Right cardiac atrium (tissue), 5 donors: Measurements from ENCODE around the gene KBTBD6. TPM values are rescaled to one million over a fixed set of nuclear protein-coding genes. Genes with fewer than 3 reads are reported as not detected.
"Not testable (repeated sequence)": the region's sequence is repeated elsewhere in the genome, so short reads cannot be mapped to it uniquely, and the experiment has no call there.

Experiments
- ATAC-seq, 2 donors: fragments of 200-7000 bp; cut with Tn5 transposase; one replicate each; pipeline versions ENCODE4 v1.8.0 to v1.9.1; 2020; ENCODE audit warnings: moderate library complexity in 2 of 2, mild to moderate bottlenecking in 1 of 2
- DNase-seq, 3 donors: peaks; one replicate each; pipeline ENCODE4 v3.0.0-alpha.2; 2020
- H3K27ac ChIP-seq: one replicate; pipeline ENCODE4 v1.5.1; 2013; ENCODE audit warnings: mild to moderate bottlenecking, low read length, control low read depth, moderate library complexity
- H3K27me3 ChIP-seq: one replicate; pipeline ENCODE4 v1.6.1; 2013; ENCODE audit not compliant: control insufficient read depth, insufficient read depth
- H3K4me1 ChIP-seq: one replicate; pipeline ENCODE4 v1.6.1; 2013; ENCODE audit warnings: low read length; ENCODE audit not compliant: control insufficient read depth, insufficient read depth
- H3K4me3 ChIP-seq: one replicate; pipeline ENCODE4 v1.5.1; 2013; ENCODE audit warnings: low read length, control low read depth
- H3K9me3 ChIP-seq: one replicate; pipeline ENCODE4 v1.6.1; 2013; ENCODE audit warnings: low read length; ENCODE audit not compliant: control insufficient read depth
- WGBS: extraction: QIAGEN DNeasy Blood & Tissue Kit; methylation state at CpG from one replicate; pipeline ENCODE4 v1.1.7; 2013; 5-methylcytosine and 5-hydroxymethylcytosine counted together
- intact Hi-C, 4 donors: fragments of 100-400 bp; cut with DNase I; formaldehyde crosslinking; loops; one replicate each; pipeline versions ENCODE4 v1.11.0 to v1.14.0; 2022 to 2023
- long read RNA-seq, 4 donors: library from polyadenylated mRNA; unstranded; transcript quantifications; one replicate each; pipeline ENCODE4 v2.0.0, GENCODE V29; 2020 to 2021
- polyA plus RNA-seq: library from polyadenylated mRNA; stranded (reverse); fragments of 200-250 nt; gene quantifications from one replicate; pipeline ENCODE4 v1.2.3, GENCODE V29; 2013
- total RNA-seq, 4 donors: library from RNA; stranded (reverse); fragmentation: NEBNext Ultra II Directional; extraction: Animal tissue kit (Norgen Biotek cat#: 25700); gene quantifications; one replicate each; pipeline ENCODE4 v1.2.1, GENCODE V29; 2021
- donor health status: healthy with polysubstance abuse.
- donor health status: DM: no; HTN: yes; CAD: no.
- donor health status: DM: no; HTN: no; CAD: no.
- donor health status: DM: no; HTN: yes; CAD: no; lungs with severe emphysema.
- donor health status: DM: yes; HTN: yes; CAD: no.

KBTBD6 gene, protein sequence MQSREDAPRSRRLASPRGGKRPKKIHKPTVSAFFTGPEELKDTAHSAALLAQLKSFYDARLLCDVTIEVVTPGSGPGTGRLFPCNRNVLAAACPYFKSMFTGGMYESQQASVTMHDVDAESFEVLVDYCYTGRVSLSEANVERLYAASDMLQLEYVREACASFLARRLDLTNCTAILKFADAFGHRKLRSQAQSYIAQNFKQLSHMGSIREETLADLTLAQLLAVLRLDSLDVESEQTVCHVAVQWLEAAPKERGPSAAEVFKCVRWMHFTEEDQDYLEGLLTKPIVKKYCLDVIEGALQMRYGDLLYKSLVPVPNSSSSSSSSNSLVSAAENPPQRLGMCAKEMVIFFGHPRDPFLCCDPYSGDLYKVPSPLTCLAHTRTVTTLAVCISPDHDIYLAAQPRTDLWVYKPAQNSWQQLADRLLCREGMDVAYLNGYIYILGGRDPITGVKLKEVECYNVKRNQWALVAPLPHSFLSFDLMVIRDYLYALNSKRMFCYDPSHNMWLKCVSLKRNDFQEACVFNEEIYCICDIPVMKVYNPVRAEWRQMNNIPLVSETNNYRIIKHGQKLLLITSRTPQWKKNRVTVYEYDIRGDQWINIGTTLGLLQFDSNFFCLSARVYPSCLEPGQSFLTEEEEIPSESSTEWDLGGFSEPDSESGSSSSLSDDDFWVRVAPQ
- total RNA-seq: 10 to 100 TPM in 3 of 4 donors, 1 to 10 TPM in 1; 8.7 to 15.7 (median 14.2) TPM
- 6.6 TPM for polyA plus RNA-seq
- long read RNA-seq, donor 1, full-length matches to known transcripts: 56 of 56 reads
- long read RNA-seq, donor 1, partial matches to known transcripts: 0 of 56 reads
- long read RNA-seq, donor 1, other reads (novel, unspliced or antisense): 0 of 56 reads
- long read RNA-seq, donor 2, full-length matches to known transcripts: 15 of 15 reads
- long read RNA-seq, donor 2, partial matches to known transcripts: 0 of 15 reads
- long read RNA-seq, donor 2, other reads (novel, unspliced or antisense): 0 of 15 reads
- long read RNA-seq, donor 3, full-length matches to known transcripts: 57 of 57 reads
- long read RNA-seq, donor 3, partial matches to known transcripts: 0 of 57 reads
- long read RNA-seq, donor 3, other reads (novel, unspliced or antisense): 0 of 57 reads
- long read RNA-seq, donor 4, full-length matches to known transcripts: 23 of 23 reads
- long read RNA-seq, donor 4, partial matches to known transcripts: 0 of 23 reads
- long read RNA-seq, donor 4, other reads (novel, unspliced or antisense): 0 of 23 reads

DNA sequence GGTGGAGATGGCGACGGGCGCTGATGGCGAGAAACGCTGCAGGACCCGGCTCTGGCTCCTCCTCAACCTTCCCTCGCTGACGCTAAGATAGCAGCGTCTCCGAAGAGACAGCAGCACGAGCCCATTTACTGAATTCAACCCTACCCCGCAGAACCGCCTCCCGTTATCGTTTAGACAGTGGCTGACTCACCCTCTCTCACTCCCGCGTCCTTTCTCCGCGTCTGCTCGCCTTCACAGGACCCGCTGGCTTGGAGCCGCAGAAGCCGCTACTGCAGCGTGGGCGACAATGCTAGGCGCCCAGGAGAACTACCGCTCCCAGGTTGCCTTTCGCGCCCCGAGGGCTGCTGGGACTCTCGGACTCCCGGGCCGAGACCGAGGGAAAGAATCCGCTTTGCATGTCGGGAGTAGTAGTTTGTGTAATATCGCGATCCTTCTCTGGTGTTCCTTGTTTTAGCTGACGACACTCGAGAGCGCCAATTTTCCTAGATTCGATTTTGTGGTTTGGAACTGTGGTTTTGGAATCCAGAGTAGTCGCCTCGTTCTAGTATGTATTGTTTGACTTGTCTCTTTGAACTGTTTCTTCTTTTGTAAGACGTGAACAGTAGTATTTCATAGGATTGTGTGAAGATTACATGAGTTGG, at the start of gene KBTBD6:
TSS of gene KBTBD6 (minus strand) at position 291 of the 641 bp plus-strand sequence. CDS start 291 bp downstream, outside the sequence.
- Histone ChIP-seq H3K27ac (peak within 1 kb of the TSS; percentile 85), H3K9me3 (no peaks in the 10 kb centered on the region), H3K4me3 (peak within 1 kb of the TSS; percentile 67), H3K27me3 (no peaks in the 10 kb centered on the region), H3K4me1 (peaks cover 9% of the 10 kb centered on the region)
- DNase-seq: peak; percentile 97 to 98 (median 98)
- ATAC-seq: peak; percentile 99
- intact Hi-C loops: loop anchor here (5.0 to 10.0 kb wide), 2 partner anchors 60 to 62 kb away; partner anchors contain the start of gene KBTBD7 (in 4 of the 4)
- WGBS: under 1% methylated on average over 45 of the region's 45 CpGs

- intact Hi-C loops: no loop called here
- Histone ChIP-seq H3K4me1 (no peaks in the 10 kb centered on the region), H3K9me3 (no peaks in the 10 kb centered on the region), H3K27me3 (no peaks in the 10 kb centered on the region), H3K27ac (no peak overlapping the region), H3K4me3 (no peak overlapping the region)
- DNase-seq: no peak
- ATAC-seq: no peak
Measured at GRCh38 chr13:41182231-41182630, 49.6 kb upstream of the KBTBD6 start.

DNA sequence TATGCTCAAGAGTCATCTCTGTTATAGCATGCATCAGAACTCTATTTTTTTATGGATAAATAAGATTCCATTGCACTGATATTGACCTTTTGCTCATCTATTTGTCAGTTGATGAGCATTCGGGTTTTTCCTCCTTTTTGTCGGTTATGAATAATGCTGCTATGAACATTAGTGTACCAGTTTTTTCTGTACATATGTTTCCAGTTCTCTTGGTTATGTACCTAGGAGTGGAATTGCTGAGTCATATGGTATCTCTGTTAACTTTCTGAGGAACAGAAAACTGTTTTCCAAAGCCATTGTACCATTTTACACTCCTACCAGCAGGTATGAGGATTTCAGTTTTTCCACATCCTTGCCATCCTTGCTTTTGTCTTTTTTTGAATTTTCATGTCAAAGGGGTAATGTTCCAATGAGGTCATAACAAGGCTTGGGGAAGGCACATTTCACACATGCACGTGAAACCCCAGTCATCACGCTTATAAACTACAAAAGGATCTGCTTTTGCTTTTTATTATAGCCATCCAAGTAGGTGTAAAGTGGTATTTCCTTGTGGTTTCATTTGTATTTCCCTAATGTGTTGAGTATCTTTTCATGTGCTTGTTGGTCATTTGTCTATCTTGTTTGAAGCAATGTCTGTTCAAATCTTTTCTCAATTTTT, 47.1 kb upstream of the KBTBD6 start:
- DNase-seq (no peak), ATAC-seq (no peak)
- 85% methylated on average over 4 of the region's 4 CpGs for WGBS
- Histone ChIP-seq H3K4me1 (no peaks in the 10 kb centered on the region), H3K9me3 (no peaks in the 10 kb centered on the region), H3K4me3 (no peak overlapping the region), H3K27me3 (no peaks in the 10 kb centered on the region), H3K27ac (no peak overlapping the region)
- intact Hi-C loops: no loop called here

- ATAC-seq (no peak), DNase-seq (no peak)
- WGBS: 72% methylated on average over 7 of the region's 7 CpGs
- intact Hi-C loops: no loop called here
- Histone ChIP-seq H3K27ac (no peak overlapping the region), H3K27me3 (no peaks in the 10 kb centered on the region), H3K4me3 (no peak overlapping the region), H3K4me1 (no peaks in the 10 kb centered on the region), H3K9me3 (no peaks in the 10 kb centered on the region)
Measured at GRCh38 chr13:41178040-41178439, 45.4 kb upstream of the KBTBD6 start.

- Histone ChIP-seq H3K27me3 (no peaks in the 10 kb centered on the region), H3K4me1 (no peaks in the 10 kb centered on the region), H3K9me3 (no peaks in the 10 kb centered on the region), H3K4me3 (no peak overlapping the region), H3K27ac (no peak overlapping the region)
- intact Hi-C loops: no loop called here
- WGBS: 29% methylated on average over 2 of the region's 2 CpGs
- DNase-seq (no peak), ATAC-seq (no peak)
Measured at GRCh38 chr13:41177616-41178015, 45.0 kb upstream of the KBTBD6 start.

DNA sequence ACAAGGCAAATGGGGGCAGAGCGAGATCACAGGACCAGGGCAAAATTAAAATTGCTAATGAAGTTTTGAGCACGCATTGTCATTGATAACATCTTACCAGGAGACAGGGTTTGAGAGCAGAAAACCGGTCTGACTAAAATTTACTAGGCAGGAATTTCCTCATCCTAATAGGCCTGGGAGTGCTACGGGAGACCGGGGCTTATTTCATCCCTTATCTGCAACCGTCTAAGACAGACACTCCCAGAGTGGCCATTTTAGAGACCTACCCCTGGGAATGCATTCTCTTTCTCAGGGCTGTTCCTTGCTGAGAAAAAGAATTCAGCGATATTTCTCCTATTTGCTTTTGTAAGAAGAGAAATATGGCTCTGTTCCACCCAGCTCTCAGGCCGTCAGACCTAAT, 43.0 kb upstream of the KBTBD6 start:
- intact Hi-C loops, H3K9me3 ChIP-seq, H3K4me3 ChIP-seq, H3K27me3 ChIP-seq, ATAC-seq, DNase-seq, H3K27ac ChIP-seq, H3K4me1 ChIP-seq: not testable (repeated sequence)
- 91% methylated on average over 8 of the region's 8 CpGs for WGBS

DNA sequence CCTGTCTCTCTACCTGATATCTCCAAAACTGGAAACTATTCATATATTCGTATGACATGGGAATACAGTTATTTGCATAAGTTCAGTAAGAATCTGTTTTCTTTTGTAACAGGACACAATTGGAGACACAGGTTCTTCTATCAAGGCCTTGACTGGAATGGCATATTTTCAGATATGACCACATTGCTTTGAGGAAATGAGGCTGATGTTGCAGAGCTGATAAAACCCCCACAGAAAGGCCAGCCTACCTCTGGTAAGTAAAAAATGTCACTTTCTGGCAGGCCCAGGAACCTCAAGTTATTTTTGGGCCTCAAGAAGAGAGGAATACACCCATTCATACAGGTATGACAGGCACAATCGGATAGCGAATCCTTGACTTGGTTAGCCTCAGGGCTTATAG, 29.5 kb upstream of the KBTBD6 start:
- WGBS: 93% methylated on average over 3 of the region's 3 CpGs
- Histone ChIP-seq H3K9me3 (no peaks in the 10 kb centered on the region), H3K27me3 (no peaks in the 10 kb centered on the region), H3K27ac (no peak overlapping the region), H3K4me3 (no peak overlapping the region), H3K4me1 (no peaks in the 10 kb centered on the region)
- DNase-seq (no peak), ATAC-seq (no peak)
- intact Hi-C loops: no loop called here

DNA sequence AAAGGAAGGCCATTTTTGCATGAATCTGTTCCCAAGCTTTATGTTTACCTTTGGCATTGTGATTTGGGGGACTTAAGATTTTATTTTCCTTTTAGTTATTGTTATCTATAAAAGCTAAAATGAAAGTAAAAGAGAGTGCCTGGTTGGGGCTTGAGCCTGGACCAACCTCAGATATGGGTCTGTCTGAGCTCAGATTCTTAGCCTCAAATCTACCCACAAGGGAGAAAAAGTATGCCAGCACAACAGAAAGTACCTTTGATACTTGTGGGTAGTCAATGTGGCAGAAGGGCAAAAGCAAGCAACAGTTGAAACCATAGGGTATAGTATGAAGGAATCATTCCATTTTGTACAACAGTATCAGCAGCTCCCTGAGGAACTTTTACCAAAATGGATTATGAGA, 26.6 kb upstream of the KBTBD6 start:
- Histone ChIP-seq H3K27ac (no peak overlapping the region), H3K4me1 (no peaks in the 10 kb centered on the region), H3K27me3 (no peaks in the 10 kb centered on the region), H3K4me3 (no peak overlapping the region), H3K9me3 (no peaks in the 10 kb centered on the region)
- intact Hi-C loops: no loop called here
- DNase-seq (no peak), ATAC-seq (no peak)

- Histone ChIP-seq H3K9me3 (no peaks in the 10 kb centered on the region), H3K27ac (no peak overlapping the region), H3K27me3 (no peaks in the 10 kb centered on the region), H3K4me1 (no peaks in the 10 kb centered on the region), H3K4me3 (no peak overlapping the region)
- 94% methylated on average over 4 of the region's 4 CpGs for WGBS
- no peak for DNase-seq
- ATAC-seq: no peak
- intact Hi-C loops: no loop called here
Measured at GRCh38 chr13:41157048-41157717, 24.6 kb upstream of the KBTBD6 start.

DNA sequence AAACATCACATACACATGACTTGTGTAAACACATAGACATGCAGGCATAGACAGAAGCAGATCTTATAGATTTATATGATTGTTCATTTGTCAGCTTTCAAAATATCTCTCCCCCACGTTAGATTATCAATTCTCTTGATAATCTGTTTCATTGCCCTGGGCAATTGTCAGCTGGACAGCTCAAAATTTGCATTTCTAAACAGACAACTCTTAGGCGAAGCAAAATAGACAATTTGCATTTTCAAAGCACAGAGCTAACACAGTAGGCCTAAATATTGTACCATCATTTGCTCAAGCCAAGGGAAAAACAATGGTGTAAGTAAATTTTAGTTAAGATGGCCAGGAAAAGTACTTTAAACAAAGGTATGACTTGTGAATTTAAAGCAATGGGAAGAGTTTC, 24.0 kb upstream of the KBTBD6 start:
- H3K9me3 ChIP-seq: no peaks in the 10 kb centered on the region
- DNase-seq (no peak), ATAC-seq (no peak)
- no peaks in the 10 kb centered on the region for H3K27me3 ChIP-seq
- H3K4me3 ChIP-seq: no peak overlapping the region
- intact Hi-C loops: no loop called here
- WGBS: 70% methylated on average over 2 of the region's 2 CpGs
- no peak overlapping the region for H3K27ac ChIP-seq
- no peaks in the 10 kb centered on the region for H3K4me1 ChIP-seq
